GDM1 (cell line): ENCODE measurements around the gene CXCL12.

Experiments used
- DNase-seq: peaks from one replicate; lab custom pipeline; 2025; lab: John Stamatoyannopoulos, UW

CXCL12 gene

GRCh38 chr10:44399659-44400451, 15.0 kb upstream of the CXCL12 start:
- DNase-seq: no peak

- no peak for DNase-seq
These were observed 14.1 kb upstream of the CXCL12 start for GRCh38 chr10:44398747-44399658.

- no peak for DNase-seq
These were observed 13.4 kb upstream of the CXCL12 start for GRCh38 chr10:44398271-44398670.

- DNase-seq: no peak
These were observed 12.8 kb upstream of the CXCL12 start for GRCh38 chr10:44397476-44398225.

GRCh38 chr10:44396671-44397191, 11.8 kb upstream of the CXCL12 start:
- DNase-seq: no peak

GRCh38 chr10:44395902-44396670, 11.2 kb upstream of the CXCL12 start:
- DNase-seq: no peak

- DNase-seq: no peak
These were observed 10.5 kb upstream of the CXCL12 start for GRCh38 chr10:44395396-44395795.

GRCh38 chr10:44394696-44395381, 9.9 kb upstream of the CXCL12 start:
- no peak for DNase-seq

- no peak for DNase-seq
These were observed 9.1 kb upstream of the CXCL12 start for GRCh38 chr10:44393834-44394547.

- no peak for DNase-seq
These were observed 8.2 kb upstream of the CXCL12 start for GRCh38 chr10:44393051-44393630.

GRCh38 chr10:44392420-44392819, 7.5 kb upstream of the CXCL12 start:
- no peak for DNase-seq

- no peak for DNase-seq
These were observed 7.1 kb upstream of the CXCL12 start for GRCh38 chr10:44391981-44392380.

- DNase-seq: no peak
These were observed 5.7 kb upstream of the CXCL12 start for GRCh38 chr10:44390585-44391072.

GRCh38 chr10:44389556-44389955, 4.7 kb upstream of the CXCL12 start:
- no peak for DNase-seq

GRCh38 chr10:44389150-44389549, 4.3 kb upstream of the CXCL12 start:
- DNase-seq: no peak

GRCh38 chr10:44388641-44389040, 3.7 kb upstream of the CXCL12 start:
- DNase-seq: no peak

- no peak for DNase-seq
These were observed 3.0 kb upstream of the CXCL12 start for GRCh38 chr10:44387853-44388251.

- no peak for DNase-seq
These were observed 1.7 kb upstream of the CXCL12 start for GRCh38 chr10:44386546-44387052.

- DNase-seq: no peak
These were observed 972 bp upstream of the CXCL12 start for GRCh38 chr10:44385696-44386441.
